ENCODE data around the gene ATG7.

GRCh38 chr3:11570789-11571495 lies 298.7 kb downstream of the ATG7 start:
- TF ChIP-seq EZH2phosphoT487 (IDR thresholded peaks at IDR 0.05; ENCODE audit: borderline replicate concordance) (no peak), EGR1 (IDR thresholded peaks at IDR 0.05; ENCODE audit: low read depth) (no peak), REST (IDR thresholded peaks at IDR 0.05; ENCODE audit: low read depth) (no peak), POLR2A (IDR thresholded peaks at IDR 0.05; ENCODE audit: borderline replicate concordance, extremely low read depth, insufficient read depth, insufficient read length) (no peak), CTCF (IDR thresholded peaks at IDR 0.05 in 2 of 3, conservative IDR thresholded peaks at IDR 0.05 in 1 of 3; ENCODE audit: borderline replicate concordance in 1 of 3, insufficient read depth in 1 of 3, low read depth in 2 of 3, low read length in 2 of 3) (no peak), ATF3 (IDR thresholded peaks at IDR 0.05) (no peak), RAD21 (IDR thresholded peaks at IDR 0.05; ENCODE audit: low read depth) (no peak), EZH2 (IDR thresholded peaks at IDR 0.05) (no peak)

Data from HCT116 (cell line).